GM19452 (cell line): Measurements from ENCODE around the gene NT5C3B.
"Not testable (repeated sequence)": the region's sequence is repeated elsewhere in the genome, so short reads cannot be mapped to it uniquely, and the experiment has no call there.

Source experiments
- ATAC-seq: cut with Tn5 transposase; IDR thresholded peaks from one replicate; pipeline ENCODE4 v1.9.1; 2021; ENCODE audit not compliant: unreplicated experiment

NT5C3B gene

DNA sequence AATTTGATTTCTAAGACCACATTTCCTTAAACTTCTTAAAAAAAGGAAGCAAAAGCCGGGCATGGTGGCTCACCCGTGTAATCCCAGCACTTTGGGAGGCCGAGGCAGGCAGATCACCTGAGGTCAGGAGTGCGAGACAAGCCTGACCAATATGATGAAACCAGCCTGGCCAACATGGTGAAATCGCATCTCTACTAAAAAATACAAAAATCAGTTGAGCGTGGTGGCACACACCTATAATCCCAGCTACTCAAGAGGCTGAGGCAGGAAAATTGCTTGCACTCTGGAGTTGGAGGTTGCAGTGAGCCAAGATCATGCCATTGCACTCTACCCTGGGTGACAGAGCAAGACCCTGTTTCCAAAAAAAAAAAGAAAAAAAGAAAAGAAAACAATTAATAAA, 4.7 kb upstream of the NT5C3B start:
- not testable (repeated sequence) for ATAC-seq

DNA sequence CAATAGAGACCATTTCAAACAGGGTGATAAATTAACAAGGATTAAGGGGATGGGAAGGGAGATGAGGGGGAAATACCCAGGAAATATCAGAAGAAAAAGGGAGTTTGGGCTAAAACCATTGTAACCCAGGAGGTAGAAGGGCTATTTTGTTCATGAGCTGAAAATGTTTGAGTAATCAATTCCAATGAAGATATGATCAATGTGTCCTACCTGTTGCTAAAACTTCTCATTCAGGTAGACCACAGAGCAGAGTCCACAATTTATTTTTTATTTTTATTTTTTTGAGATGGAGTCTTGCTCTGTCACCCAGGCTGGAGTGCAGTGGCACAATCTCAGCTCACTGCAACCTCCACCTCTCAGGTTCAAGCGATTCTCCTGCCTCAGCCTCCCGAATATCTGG, 3.4 kb upstream of the NT5C3B start:
- not testable (repeated sequence) for ATAC-seq

DNA sequence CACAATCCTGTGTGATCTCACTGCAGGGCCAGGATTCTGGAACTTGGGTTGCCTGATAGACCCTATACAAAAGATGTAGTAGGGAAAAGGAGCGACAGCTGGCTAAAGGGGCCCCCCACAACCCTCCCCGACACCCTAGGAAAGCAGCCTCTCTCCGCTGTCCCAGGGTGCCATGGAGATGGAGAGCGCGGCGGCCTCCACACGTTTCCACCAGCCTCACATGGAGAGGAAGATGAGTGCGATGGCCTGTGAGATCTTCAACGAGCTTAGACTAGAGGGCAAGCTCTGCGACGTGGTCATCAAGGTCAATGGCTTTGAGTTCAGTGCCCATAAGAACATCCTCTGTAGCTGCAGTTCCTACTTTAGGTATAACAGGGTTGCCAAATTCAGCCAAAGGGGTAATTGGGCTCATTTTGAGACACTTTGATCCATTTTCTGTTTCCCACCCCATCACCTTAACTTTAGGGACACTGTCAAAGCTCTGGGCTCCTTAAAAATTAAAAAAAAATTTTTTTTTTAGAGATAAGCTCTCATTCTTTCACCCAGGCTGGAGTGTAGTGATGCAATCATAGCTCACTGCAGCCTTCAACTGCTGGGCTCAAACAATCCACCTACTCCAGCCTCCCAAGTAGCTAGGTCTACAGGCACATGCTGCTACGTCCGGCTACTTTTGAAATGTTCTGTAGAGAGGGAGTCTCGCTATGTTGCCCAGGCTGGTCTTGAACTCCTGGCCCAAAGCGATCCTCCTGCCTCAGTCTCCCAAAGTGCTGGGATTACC, 1.9 kb upstream of the NT5C3B start, which contains the start of gene KLHL10:
KLHL10 (plus strand) TSS at position 65 of the 778 bp plus-strand sequence; CDS start at position 173, 108 bp downstream.
- ATAC-seq, result no peak

DNA sequence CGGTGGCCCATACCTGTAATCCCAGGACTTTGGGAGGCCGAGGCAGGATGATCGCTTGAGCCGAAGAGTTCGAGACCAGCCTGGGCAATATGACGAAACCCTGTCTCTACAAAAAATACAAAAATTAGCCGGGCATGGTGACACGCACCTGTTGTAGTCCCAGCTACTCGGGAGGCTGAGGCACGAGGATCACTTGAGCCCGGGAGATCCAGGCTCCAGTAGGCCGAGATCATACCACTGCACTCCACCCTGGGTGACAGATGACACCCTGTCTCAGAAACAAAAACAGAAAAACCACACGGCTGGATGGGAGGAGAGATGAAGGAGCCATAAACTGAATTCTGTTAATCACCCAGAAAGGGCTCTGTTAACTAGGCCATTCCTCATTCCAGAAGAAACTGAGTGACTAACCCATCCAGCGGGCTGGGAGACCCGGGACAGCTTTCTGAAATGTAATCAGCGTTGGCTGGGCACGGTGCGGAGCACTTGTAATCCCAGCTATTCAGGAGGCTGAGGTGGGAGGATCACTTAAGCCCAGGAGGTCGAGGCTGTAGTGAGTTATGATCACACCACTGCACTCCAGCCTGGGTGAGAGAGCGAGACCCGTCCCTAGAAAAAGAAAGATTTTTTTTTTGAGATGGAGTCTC, 641 bp upstream of the NT5C3B start:
- ATAC-seq, result no peak

DNA sequence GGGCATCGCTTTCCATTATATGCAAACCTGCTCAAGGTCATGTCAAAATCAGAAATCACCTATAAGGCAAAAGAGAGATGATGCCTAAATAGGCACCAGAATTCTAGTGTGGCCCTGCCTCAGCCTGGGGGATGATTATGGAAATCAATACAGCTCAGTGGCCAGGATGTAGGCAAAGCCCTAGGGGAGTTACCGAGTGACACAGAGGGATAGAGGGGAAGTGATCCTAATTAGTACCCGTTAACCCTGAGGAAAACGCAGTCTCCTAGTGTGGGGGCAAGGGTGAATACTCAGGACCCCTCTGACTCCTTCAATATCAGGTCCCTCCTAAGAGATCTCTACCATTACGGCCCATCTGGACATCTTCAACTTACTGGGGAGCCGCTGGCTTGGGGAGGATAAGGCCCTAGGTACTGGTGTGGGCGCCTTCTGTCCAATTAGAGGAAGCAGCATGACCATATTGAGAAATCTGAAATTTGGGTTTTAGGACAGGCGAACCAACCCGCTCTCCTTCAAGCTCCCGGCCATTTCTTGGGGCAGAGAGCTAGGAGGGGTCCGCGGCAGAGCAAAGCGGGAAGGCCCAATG, 725 bp downstream of the NT5C3B start:
- no peak for ATAC-seq

DNA sequence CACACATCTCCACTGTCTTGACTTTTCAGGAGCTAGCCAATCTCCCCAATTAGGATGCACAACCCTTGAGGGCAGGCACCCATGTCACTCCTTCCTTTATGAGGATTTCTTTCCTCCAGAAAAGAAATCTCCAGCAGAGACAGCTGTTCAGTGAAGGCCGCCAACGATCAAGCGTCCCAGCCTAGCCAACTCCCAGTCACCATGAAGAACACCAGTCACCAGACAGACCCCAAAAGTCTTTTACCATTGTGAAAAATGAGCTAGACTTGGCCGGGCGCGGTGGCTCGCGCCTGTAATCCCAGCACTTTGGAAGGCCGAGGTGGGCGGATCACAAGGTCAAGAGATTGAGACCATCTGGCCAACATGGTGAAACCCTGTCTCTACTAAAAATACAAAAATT, 6.1 kb downstream of the NT5C3B start:
- ATAC-seq, result not testable (repeated sequence)

DNA sequence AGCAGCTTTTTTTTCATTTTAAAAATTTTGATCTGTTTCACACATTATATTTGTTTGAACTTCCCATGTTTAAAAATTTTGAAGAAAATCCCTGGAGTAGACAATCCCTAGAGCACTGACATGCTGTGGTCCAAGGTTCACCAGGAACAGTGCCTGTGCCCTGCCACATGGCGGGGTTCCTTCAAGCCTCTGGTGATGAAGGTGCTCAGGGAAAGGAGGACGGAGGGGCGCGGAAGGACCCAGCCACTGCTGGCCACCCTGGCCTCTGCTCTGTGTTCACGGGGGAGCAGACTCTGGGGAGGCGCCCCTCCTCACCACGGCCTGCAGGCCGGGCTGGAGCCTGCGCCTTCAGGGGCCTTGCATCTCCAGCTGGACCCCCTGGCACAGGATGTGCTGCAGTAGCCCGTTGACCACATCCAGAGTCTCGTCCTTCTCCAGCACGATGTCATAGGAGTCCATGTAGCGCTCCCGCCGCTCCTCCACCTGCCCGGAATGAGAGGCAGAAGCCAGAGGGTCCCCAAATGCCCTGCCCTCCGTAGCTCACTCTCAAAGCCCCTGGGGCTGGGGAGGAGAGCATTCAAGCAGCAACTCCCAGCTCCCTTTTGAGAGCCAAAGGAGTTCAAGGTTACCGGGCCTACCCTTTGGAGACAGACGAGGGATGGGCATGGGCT, 10.7 kb downstream of the NT5C3B start:
- no peak for ATAC-seq

DNA sequence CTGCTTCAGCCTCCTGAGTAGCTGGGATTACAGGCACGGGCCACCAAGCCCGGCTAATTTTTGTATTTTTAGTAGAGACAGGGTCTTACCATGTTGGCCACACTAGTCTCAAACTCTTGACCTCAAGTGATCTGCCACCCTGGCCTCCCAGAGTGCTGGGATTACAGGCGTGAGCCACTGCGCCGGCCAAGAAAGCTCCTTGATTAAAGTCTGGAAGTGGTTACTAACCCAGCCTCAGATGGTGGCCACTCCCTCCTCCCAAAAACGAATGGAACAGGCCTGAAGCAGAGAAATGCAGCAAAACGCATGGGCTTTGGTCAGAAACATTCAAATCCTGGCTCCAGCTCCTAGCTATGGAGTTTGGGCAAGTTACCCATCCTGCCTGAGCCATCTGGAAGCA, 11.9 kb downstream of the NT5C3B start:
- ATAC-seq, result no peak

DNA sequence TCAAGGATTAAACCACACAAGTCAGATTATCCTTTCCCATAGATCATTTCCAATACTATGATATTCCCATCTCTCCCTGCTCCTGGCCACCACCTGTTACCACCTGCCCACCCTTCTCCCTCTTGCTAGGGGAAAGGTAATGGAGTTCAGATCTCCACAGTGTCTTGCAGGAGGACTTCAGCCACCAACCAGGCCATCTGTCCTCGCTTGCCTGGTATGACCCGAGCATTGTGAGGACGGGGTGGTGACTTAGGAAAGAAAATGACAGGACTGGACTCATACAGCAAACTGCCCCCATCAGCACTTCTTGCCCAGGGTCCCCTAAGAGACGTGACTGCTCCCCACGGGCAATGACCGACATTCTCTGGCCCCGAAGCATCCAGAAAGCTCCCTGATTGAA, 12.5 kb downstream of the NT5C3B start:
- no peak for ATAC-seq

DNA sequence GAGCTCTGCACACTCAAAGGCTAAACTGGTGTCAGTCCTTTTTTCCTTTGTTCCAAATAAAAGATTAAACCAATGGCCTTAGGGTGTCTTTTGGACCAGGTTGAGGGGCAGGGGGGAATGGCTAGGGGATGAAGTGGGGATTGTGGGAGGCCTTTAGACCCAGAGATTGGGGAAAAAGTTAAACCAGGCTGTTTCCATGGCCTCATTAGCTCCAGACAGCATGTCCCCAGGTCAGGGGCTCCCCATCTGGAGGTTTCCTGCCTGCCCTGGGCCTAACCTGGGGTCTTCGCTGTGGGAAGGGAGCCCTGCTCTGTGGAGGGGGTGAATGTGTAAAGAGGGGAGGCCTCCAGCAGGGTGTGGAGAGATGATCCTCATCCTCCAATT, 12.9 kb downstream of the NT5C3B start:
- ATAC-seq, result no peak

DNA sequence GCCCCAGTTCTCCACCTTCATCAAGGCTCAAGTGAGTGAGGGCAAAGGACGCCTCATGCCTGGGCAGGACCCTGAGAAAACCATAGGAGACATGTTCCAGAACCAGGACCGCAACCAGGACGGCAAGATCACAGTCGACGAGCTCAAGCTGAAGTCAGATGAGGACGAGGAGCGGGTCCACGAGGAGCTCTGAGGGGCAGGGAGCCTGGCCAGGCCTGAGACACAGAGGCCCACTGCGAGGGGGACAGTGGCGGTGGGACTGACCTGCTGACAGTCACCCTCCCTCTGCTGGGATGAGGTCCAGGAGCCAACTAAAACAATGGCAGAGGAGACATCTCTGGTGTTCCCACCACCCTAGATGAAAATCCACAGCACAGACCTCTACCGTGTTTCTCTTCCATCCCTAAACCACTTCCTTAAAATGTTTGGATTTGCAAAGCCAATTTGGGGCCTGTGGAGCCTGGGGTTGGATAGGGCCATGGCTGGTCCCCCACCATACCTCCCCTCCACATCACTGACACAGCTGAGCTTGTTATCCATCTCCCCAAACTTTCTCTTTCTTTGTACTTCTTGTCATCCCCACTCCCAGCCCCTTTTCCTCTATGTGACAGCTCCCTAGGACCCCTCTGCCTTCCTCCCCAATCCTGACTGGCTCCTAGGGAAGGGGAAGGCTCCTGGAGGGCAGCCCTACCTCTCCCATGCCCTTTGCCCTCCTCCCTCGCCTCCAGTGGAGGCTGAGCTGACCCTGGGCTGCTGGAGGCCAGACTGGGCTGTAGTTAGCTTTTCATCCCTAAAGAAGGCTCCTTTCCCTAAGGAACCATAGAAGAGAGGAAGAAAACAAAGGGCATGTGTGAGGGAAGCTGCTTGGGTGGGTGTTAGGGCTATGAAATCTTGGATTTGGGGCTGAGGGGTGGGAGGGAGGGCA, 13.6 kb downstream of the NT5C3B start:
- no peak for ATAC-seq

DNA sequence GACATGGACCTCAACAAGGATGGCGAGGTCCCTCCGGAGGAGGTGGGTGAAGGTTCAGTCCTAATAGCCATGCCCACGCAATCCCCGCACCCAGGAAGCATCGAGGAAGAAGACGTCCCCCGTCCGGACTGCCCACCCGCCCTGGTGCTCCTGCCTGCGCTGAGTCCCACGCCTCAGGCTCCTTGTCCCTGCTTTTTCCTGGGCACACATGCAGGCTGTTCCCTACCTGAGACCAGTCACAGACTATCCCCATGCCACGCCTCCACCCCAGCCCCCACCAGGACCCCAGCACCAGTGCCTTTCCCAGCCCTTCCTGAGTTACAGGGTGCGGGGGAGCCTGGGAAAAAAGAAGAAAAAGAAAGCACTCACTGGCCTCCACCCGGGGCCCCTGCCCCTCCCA, 14.3 kb downstream of the NT5C3B start:
- ATAC-seq, result no peak

DNA sequence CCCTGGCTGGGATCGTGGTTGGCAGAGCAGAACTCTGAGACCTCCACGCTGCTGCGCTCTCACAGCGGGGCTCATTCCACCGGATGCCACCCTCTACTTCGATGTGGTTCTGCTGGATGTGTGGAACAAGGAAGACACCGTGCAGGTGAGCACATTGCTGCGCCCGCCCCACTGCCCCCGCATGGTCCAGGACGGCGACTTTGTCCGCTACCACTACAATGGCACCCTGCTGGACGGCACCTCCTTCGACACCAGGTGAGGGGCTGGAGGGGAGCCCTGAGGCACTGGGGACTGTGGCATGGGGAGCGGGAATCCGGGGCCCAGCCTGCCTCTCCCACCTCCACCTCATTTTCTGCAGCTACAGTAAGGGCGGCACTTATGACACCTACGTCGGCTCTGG, 18.0 kb downstream of the NT5C3B start:
- no peak for ATAC-seq

DNA sequence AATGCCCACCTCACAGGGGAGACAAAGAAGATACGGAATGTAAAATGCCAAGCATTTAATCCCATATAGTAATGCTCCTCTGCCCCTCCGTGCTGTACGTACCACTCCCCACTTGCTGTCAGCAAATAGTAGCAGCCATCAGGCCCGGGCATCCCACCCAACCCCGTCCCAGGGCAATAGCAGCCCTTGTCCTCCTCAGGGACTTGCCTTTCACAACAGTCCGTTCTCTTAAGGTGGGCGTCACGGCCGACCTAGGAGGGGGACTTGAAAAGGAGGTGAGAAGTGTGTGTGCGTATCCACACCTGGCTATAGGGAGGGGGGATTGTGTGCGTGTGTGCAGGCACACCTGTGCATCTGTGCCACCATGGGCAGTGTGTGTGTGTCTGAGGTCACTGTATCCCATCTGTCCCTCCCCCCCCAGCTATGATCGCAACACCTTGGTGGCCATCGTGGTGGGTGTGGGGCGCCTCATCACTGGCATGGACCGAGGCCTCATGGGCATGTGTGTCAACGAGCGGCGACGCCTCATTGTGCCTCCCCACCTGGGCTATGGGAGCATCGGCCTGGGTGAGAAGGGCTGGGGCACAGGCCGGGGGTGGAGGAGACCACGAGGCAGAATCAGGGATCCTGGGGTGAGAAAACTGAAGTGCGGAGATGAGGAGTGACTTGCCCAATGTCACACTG, 19.3 kb downstream of the NT5C3B start:
- ATAC-seq, result no peak

DNA sequence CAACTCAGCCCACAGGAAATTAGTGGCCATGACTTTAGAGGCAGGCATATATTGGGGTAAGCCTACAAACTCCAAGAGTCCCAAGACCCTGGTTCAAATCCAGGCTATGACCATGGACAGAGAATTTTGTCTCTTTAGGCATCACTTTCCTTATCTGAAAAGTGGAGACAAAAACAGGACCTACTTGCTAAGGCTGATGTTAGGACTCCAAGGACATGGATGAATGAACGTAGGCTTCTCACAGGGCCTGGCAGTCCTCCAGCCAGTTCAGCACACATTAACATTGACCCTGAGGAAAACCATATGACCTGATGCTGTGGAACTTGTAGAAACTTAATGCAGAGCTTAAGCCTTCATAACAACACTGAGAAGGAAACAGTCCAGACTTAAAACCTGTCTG, 21.8 kb downstream of the NT5C3B start:
- no peak for ATAC-seq

DNA sequence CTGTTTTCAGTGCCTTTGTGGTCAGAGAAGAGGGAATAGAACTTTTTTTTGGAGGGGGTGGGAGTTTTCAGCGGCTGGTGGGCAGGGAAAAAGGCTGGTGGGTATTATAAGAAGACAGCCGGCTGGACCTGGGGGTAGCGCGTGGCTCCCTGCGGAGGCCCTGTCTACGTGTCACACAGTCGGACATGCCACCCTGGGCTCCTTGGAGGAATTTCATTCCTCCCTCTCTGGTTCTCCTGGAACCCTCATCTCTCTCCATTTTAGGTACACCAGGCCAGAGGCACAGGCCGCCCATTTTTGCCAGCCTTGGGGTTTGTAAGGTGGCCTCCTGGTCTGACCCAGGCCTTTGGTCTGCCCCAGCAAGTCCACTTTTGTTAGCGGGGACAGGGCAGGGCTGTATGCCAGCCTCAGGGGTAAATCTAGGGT, 22.3 kb downstream of the NT5C3B start:
- ATAC-seq, result no peak

DNA sequence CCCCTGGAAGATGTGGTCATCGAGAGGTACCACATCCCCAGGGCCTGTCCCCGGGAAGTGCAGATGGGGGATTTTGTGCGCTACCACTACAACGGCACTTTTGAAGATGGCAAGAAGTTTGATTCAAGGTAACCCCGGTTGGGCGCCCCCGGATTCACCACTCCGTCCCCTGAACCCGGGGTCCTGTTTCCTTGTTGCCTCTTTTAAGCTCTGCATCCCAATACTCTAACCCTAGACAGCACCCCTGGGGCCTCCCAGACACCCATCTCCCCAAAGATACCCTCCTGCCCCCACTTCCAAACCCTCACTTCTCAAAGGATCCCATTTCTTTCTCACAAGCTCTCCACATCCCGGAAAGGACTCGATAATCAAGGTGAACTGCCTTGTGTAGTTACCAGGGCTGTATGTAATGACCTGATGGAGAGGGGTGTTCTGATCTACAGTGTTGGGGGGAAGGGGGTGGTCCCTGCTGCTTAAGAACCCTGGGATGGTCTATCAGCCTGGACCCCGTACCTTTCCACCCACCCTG, 22.8 kb downstream of the NT5C3B start:
- ATAC-seq, result no peak

DNA sequence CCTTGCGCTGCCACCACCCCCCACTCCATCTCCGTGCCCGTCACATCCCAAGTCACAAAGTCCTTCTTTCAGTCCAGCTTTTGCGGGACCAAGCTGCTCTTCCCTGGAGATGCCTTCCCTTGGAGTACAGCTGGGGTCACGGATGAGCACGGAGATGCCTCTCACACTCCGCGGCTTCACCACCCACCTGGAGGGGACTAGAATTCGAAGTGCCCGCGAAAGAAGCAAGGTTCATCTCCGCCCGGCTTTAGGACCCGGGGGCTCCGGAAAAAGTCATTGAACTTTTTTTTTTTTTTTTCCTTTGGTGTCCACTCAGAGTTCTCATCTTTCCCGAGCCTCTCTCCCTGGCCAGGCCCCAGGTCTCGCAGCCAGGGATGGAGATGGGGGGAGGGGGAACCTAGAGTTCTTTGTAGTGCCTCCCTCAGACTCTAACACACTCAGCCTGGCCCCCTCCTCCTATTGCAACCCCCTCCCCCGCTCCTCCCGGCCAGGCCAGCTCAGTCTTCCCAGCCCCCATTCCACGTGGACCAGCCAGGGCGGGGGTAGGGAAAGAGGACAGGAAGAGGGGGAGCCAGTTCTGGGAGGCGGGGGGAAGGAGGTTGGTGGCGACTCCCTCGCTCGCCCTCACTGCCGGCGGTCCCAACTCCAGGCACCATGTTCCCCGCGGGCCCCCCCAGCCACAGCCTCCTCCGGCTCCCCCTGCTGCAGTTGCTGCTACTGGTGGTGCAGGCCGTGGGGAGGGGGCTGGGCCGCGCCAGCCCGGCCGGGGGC, 23.5 kb downstream of the NT5C3B start, which contains the start of gene FKBP10:
FKBP10 (plus strand) TSS at position 624 of the 771 bp plus-strand sequence; CDS start at position 655, 31 bp downstream.
- ATAC-seq, result no peak
